Liver (tissue), 3 donors: Measurements from ENCODE around the gene BIN1.

ENCODE experiments used
- ATF3 ChIP-seq: IDR thresholded peaks from 2 replicates; pipeline ENCODE4 v1.6.1; 2016; ENCODE audit warnings: antibody characterized with exemption
- CTCF ChIP-seq: fragments of 150-350 bp; IDR thresholded peaks from 2 replicates; pipeline ENCODE4 v1.5.1; 2017; ENCODE audit warnings: improper control_type of control experiment, low read depth, low read length; ENCODE audit not compliant: missing input control
- EGR1 ChIP-seq, 2 donors: IDR thresholded peaks; 2 replicates each; pipeline ENCODE4 v1.6.1; 2016 to 2018; ENCODE audit warnings: antibody characterized with exemption in 2 of 2, low read depth in 2 of 2
- GABPA ChIP-seq, 2 donors: IDR thresholded peaks in 1 of 2; conservative IDR thresholded peaks in 1 of 2; 2 replicates each; pipeline ENCODE4 v1.6.1; 2016; ENCODE audit warnings: antibody characterized with exemption in 2 of 2, mild to moderate bottlenecking in 1 of 2, moderate library complexity in 1 of 2
- JUND ChIP-seq, 2 donors: IDR thresholded peaks; 2 replicates each; pipeline ENCODE4 v1.6.1; 2016; ENCODE audit warnings: antibody characterized with exemption in 2 of 2
- MAX ChIP-seq: IDR thresholded peaks from 2 replicates; pipeline ENCODE4 v1.6.1; 2016; ENCODE audit warnings: antibody characterized with exemption
- RAD21 ChIP-seq, 2 donors: IDR thresholded peaks; 2 replicates each; pipeline ENCODE4 v1.6.1; 2016; ENCODE audit warnings: antibody characterized with exemption in 2 of 2, mild to moderate bottlenecking in 2 of 2
- REST ChIP-seq: IDR thresholded peaks from 2 replicates; pipeline ENCODE4 v1.6.1; 2016; ENCODE audit warnings: antibody characterized with exemption, mild to moderate bottlenecking
- TAF1 ChIP-seq: conservative IDR thresholded peaks from 2 replicates; pipeline ENCODE4 v1.6.1; 2016; ENCODE audit warnings: antibody characterized with exemption, mild to moderate bottlenecking
- YY1 ChIP-seq: IDR thresholded peaks from 2 replicates; pipeline ENCODE4 v1.6.1; 2016; ENCODE audit warnings: antibody characterized with exemption, mild to moderate bottlenecking
- ZBTB33 ChIP-seq: IDR thresholded peaks from 2 replicates; pipeline ENCODE4 v1.6.1; 2016; ENCODE audit warnings: antibody characterized with exemption
- donor health status: healthy.
- donor health status: healthy.

- no peak for TF ChIP-seq EGR1 (IDR thresholded peaks at IDR 0.05; ENCODE audit: low read depth in 2 of 2)
- TF ChIP-seq ATF3, result no peak
- TF ChIP-seq CTCF, result no peak
- no peak for TF ChIP-seq REST
- no peak for TF ChIP-seq TAF1
- no peak for TF ChIP-seq ZBTB33
- TF ChIP-seq YY1, result no peak
- no peak for TF ChIP-seq JUND (IDR thresholded peaks at IDR 0.05)
- no peak for TF ChIP-seq MAX
- no peak for TF ChIP-seq RAD21 (IDR thresholded peaks at IDR 0.05)
- TF ChIP-seq GABPA (IDR thresholded peaks at IDR 0.05 in 1 of 2, conservative IDR thresholded peaks at IDR 0.05 in 1 of 2), result no peak
Observed at GRCh38 chr2:127052057-127052770, 54.7 kb downstream of the BIN1 start.
